Muscle layer of duodenum (tissue), 2 donors: ENCODE measurements around the gene MORC1.
"Not testable (repeated sequence)": the region's sequence is repeated elsewhere in the genome, so short reads cannot be mapped to it uniquely, and the experiment has no call there.

ENCODE experiments used
- H3K27ac ChIP-seq: one replicate; pipeline ENCODE4 v1.7.0; 2013; ENCODE audit warnings: mild to moderate bottlenecking, low read length
- H3K27me3 ChIP-seq: one replicate; pipeline ENCODE4 v1.7.0; 2013; ENCODE audit warnings: low read depth, mild to moderate bottlenecking, control low read depth, low read length
- H3K36me3 ChIP-seq, 2 donors: one replicate each; pipeline ENCODE4 v1.7.0; 2013; ENCODE audit warnings: low read length in 2 of 2, control low read depth in 1 of 2, mild to moderate bottlenecking in 1 of 2; ENCODE audit not compliant: insufficient read depth in 2 of 2, control insufficient read depth in 1 of 2
- H3K4me1 ChIP-seq, 2 donors: one replicate each; pipeline ENCODE4 v1.7.0; 2013; ENCODE audit warnings: low read length in 2 of 2, mild to moderate bottlenecking in 2 of 2, control low read depth in 1 of 2, moderate library complexity in 1 of 2; ENCODE audit not compliant: insufficient read depth in 2 of 2, control insufficient read depth in 1 of 2
- H3K4me3 ChIP-seq, 2 donors: one replicate each; pipeline ENCODE4 v1.7.0; 2013; ENCODE audit warnings: low read length in 2 of 2, low read depth in 1 of 2, mild to moderate bottlenecking in 1 of 2
- H3K9me3 ChIP-seq, 2 donors: one replicate each; pipeline ENCODE4 v1.7.0; 2013; ENCODE audit warnings: low read length in 2 of 2, control low read depth in 1 of 2, mild to moderate bottlenecking in 1 of 2; ENCODE audit not compliant: control insufficient read depth in 1 of 2
- donor health status: healthy.

Gene MORC1

DNA sequence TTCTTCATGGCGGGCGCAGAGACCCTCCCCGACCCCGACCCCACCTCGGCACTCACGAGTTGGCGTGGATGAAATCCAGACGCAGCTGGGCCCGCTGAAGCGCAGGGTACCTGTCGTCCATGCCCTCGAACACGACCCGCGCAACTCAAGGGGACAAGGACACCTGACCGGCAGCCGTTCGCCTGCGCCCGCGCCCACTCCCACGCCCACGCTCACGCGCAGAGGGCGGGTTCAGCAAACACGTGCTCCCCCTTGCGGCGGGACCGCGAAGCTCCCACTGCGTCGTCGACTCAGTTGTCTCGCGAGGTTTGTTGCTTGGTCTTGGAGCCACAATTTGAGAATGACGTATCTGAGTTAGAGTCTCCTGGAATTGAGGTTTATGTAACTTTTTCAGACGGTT, at the start of gene MORC1:
Gene MORC1 (minus strand): TSS at position 196 of the 400 bp plus-strand sequence. CDS start 75 bp downstream, at position 121.
- H3K4me1 ChIP-seq = peaks cover 0 to 4% of the 10 kb centered on the region in 2 donors
- H3K27me3 ChIP-seq = no peaks in the 10 kb centered on the region
- no peaks in the 10 kb centered on the region for H3K9me3 ChIP-seq
- no peak within 1 kb of the TSS for H3K27ac ChIP-seq
- no peak within 1 kb of the TSS for H3K4me3 ChIP-seq
- H3K36me3 ChIP-seq = no peaks in the 10 kb centered on the region

GRCh38 chr3:109165905-109166304, 48.0 kb upstream of the MORC1 start:
- no peaks in the 10 kb centered on the region for H3K4me1 ChIP-seq
- H3K4me3 ChIP-seq = no peak overlapping the region
- H3K27ac ChIP-seq = no peak overlapping the region
- no peaks in the 10 kb centered on the region for H3K36me3 ChIP-seq
- H3K27me3 ChIP-seq = no peaks in the 10 kb centered on the region
- no peaks in the 10 kb centered on the region for H3K9me3 ChIP-seq

GRCh38 chr3:109161487-109162123, 43.7 kb upstream of the MORC1 start:
- Histone ChIP-seq H3K36me3 (no peaks in the 10 kb centered on the region), H3K27ac (no peak overlapping the region), H3K27me3 (no peaks in the 10 kb centered on the region), H3K4me3 (no peak overlapping the region), H3K9me3 (no peaks in the 10 kb centered on the region), H3K4me1 (no peaks in the 10 kb centered on the region)

- Histone ChIP-seq H3K9me3 (no peaks in the 10 kb centered on the region), H3K4me1 (no peaks in the 10 kb centered on the region), H3K27ac (no peak overlapping the region), H3K27me3 (no peaks in the 10 kb centered on the region), H3K36me3 (no peaks in the 10 kb centered on the region), H3K4me3 (no peak overlapping the region)
Observed at GRCh38 chr3:109155828-109156227, 37.9 kb upstream of the MORC1 start.

DNA sequence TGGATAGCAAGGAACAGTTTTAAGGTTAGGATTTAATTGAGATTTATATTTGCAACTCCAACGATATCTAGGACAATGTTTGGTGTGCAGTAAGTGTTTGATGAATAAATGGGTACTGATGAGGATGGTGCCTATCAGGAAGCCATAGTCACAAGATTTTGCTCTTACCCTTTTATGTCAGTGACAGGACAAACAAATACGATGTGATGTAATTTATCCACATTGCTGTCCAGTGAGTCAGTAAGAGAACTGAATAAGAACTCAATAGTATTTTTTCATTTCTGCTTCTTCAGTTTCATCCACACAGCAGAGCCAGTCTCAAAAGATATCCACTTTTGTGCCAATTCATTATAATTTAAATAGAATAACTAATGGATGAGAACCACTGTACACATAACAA, 37.0 kb upstream of the MORC1 start:
- no peaks in the 10 kb centered on the region for H3K9me3 ChIP-seq
- no peaks in the 10 kb centered on the region for H3K4me1 ChIP-seq
- H3K27me3 ChIP-seq = no peaks in the 10 kb centered on the region
- H3K36me3 ChIP-seq = no peaks in the 10 kb centered on the region
- H3K4me3 ChIP-seq = no peak overlapping the region
- no peak overlapping the region for H3K27ac ChIP-seq

GRCh38 chr3:109152320-109152719, 34.4 kb upstream of the MORC1 start:
- Histone ChIP-seq H3K9me3 (no peaks in the 10 kb centered on the region), H3K36me3 (no peaks in the 10 kb centered on the region), H3K4me3 (no peak overlapping the region), H3K4me1 (no peaks in the 10 kb centered on the region), H3K27ac (no peak overlapping the region), H3K27me3 (no peaks in the 10 kb centered on the region)

DNA sequence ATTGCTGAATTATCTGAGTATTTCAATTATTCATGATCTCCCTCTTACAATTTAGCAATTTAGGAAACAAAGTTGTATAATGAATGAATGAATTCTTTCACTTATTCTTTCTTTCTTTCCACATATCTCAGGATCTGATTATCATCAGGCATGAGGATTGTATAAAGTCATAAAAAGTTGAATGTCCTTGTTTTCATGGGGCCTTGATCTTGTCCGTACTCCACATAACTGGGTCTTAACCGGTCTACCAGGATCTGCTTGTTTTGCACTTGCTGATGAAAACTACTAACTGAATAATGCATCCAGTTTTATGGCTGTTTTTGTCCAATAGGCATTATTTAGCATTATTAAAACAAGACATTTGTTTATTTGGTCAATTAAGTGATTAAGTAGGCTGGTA, 31.1 kb upstream of the MORC1 start:
- H3K4me3 ChIP-seq = no peak overlapping the region
- H3K36me3 ChIP-seq = no peaks in the 10 kb centered on the region
- H3K27ac ChIP-seq = no peak overlapping the region
- no peaks in the 10 kb centered on the region for H3K27me3 ChIP-seq
- H3K9me3 ChIP-seq = peaks cover 0 to 4% of the 10 kb centered on the region in 2 donors
- no peaks in the 10 kb centered on the region for H3K4me1 ChIP-seq

DNA sequence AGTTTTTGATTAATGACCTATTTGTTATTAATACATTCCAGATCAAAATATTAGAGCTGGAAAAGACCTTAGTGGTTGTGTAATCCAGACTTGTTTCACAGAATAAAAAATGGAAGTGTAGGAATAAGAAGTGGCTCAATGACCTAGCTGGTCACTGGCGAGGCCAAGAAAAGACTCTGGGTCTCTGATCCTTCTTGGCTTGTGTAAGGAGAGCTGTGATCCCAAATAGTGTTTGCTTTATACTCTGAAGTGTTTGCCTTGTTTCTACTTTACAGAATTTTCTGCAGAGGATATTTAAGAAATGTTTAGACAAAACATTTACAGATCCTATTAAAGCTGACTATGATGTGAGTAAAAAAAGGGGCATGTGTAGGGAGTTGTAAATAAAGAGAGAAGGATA, 25.7 kb upstream of the MORC1 start:
- Histone ChIP-seq H3K27me3 (no peaks in the 10 kb centered on the region), H3K27ac (no peak overlapping the region), H3K4me3 (no peak overlapping the region), H3K36me3 (no peaks in the 10 kb centered on the region), H3K4me1 (no peaks in the 10 kb centered on the region), H3K9me3 (peaks cover 0 to 4% of the 10 kb centered on the region in 2 donors)

GRCh38 chr3:109140318-109140717, 22.4 kb upstream of the MORC1 start:
- H3K36me3 ChIP-seq = no peaks in the 10 kb centered on the region
- no peaks in the 10 kb centered on the region for H3K9me3 ChIP-seq
- H3K27ac ChIP-seq = no peak overlapping the region
- no peak overlapping the region for H3K4me3 ChIP-seq
- H3K4me1 ChIP-seq = no peaks in the 10 kb centered on the region
- no peaks in the 10 kb centered on the region for H3K27me3 ChIP-seq

DNA sequence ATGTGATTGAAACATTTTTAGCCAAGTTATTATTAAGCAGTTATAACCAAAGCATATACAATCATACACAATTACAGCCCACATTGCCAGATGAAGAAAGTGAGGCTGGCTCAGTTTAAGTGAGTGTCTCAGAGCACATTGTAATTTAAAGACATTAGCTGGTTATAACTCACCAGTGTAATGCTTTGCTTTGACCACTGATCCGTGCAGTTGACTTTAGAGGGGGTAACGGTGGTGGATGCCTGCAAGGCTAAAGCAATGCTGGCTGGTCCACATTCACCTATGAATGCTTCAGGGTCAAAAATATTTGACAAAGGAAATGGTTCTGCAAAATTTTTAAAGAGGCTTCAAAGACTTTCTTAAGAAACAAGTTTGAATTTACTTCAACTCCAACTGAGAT, 19.8 kb upstream of the MORC1 start:
- Histone ChIP-seq H3K4me3 (no peak overlapping the region), H3K36me3 (no peaks in the 10 kb centered on the region), H3K4me1 (no peaks in the 10 kb centered on the region), H3K27me3 (no peaks in the 10 kb centered on the region), H3K9me3 (no peaks in the 10 kb centered on the region), H3K27ac (no peak overlapping the region)

- Histone ChIP-seq H3K27ac (no peak within 1 kb of the TSS), H3K9me3 (no peaks in the 10 kb centered on the region), H3K27me3 (no peaks in the 10 kb centered on the region), H3K4me1 (no peaks in the 10 kb centered on the region), H3K4me3 (peak within 1 kb of the TSS in 1 of 2 donors; percentile 37), H3K36me3 (no peaks in the 10 kb centered on the region)
Observed at GRCh38 chr3:109136523-109136922, 18.6 kb upstream of the MORC1 start, which contains the start of gene C3orf85. TSS of gene C3orf85 (plus strand) at chr3:109136719. CDS start at chr3:109136848, 129 bp downstream.

- H3K4me3 ChIP-seq, H3K27ac ChIP-seq, H3K4me1 ChIP-seq, H3K36me3 ChIP-seq, H3K9me3 ChIP-seq, H3K27me3 ChIP-seq: not testable (repeated sequence)
Observed at GRCh38 chr3:109133474-109133816, 15.5 kb upstream of the MORC1 start.
